ENCODE data around the gene KCTD16.

DNA sequence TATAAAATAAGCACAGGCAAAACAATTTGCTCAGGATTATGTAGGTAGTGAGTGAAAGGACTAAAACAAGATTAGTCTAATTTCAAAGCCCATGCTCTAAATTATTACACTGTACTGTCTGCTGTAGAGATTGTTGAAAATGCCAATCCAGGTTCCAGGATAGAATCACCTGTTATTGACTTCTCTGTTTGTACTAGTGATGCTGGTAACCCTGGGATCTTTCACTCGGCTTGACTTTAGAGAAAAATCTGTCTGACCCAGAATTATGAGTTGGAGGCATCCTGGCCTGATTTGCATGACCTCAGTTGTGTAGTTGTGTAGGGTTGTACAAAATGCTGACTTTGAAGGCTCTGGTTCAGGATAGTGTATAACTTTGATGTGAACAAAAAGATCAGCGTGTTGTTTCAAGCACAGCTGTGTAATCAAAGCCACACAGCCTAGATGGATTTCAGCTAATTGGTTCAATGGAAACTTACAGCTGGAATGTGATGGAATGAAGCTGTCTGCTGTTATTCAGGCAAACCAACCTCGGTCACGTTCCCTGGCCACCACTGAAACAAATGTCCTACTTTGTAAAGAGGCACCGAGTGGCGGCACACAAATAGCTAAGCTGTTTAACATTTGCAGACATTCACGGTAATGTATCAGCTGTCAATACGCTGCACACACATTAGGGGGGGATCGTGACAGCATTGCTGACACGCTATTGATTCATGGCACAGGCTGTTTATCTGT lies 340.3 kb downstream of the KCTD16 start:
- no peak for TF ChIP-seq POLR2A (IDR thresholded peaks at IDR 0.05)
- TF ChIP-seq, protein P1, sequence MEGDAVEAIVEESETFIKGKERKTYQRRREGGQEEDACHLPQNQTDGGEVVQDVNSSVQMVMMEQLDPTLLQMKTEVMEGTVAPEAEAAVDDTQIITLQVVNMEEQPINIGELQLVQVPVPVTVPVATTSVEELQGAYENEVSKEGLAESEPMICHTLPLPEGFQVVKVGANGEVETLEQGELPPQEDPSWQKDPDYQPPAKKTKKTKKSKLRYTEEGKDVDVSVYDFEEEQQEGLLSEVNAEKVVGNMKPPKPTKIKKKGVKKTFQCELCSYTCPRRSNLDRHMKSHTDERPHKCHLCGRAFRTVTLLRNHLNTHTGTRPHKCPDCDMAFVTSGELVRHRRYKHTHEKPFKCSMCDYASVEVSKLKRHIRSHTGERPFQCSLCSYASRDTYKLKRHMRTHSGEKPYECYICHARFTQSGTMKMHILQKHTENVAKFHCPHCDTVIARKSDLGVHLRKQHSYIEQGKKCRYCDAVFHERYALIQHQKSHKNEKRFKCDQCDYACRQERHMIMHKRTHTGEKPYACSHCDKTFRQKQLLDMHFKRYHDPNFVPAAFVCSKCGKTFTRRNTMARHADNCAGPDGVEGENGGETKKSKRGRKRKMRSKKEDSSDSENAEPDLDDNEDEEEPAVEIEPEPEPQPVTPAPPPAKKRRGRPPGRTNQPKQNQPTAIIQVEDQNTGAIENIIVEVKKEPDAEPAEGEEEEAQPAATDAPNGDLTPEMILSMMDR (IDR thresholded peaks at IDR 0.05) = no peak

Measured in prostate gland (tissue), 2 donors.